Measurements from ENCODE around the gene MYO1B. TPM values are rescaled to one million over a fixed set of nuclear protein-coding genes. Genes with fewer than 3 reads are reported as not detected.
A peak's percentile ranks its signal among the peaks of the same experiment; 100 is the strongest.

MYO1B gene
- 114 TPM for polyA plus RNA-seq (2013, experiment 1 of 2; ENCODE audit: insufficient read length)
- polyA plus RNA-seq (2013, experiment 2 of 2; ENCODE audit: insufficient read length), result 121 TPM

- peak; percentile 80 for DNase-seq
These were observed at the start of gene MYO1B for GRCh38 chr2:191245046-191245868. Gene MYO1B, plus strand, starts transcription at chr2:191245404. Its CDS starts 31,492 bp downstream, at chr2:191276896.

- peak; percentile 55 for DNase-seq
These were observed 48.1 kb upstream of the MYO1B start for GRCh38 chr2:191197096-191197495.

GRCh38 chr2:191198271-191198670 lies 46.9 kb upstream of the MYO1B start:
- DNase-seq, result no peak

- DNase-seq, result no peak
These were observed 45.2 kb upstream of the MYO1B start for GRCh38 chr2:191199929-191200512.

- DNase-seq, result no peak
These were observed 44.3 kb upstream of the MYO1B start for GRCh38 chr2:191200910-191201309.

GRCh38 chr2:191202209-191202721 lies 42.9 kb upstream of the MYO1B start:
- DNase-seq, result peak; percentile 88

GRCh38 chr2:191202881-191203397 lies 42.3 kb upstream of the MYO1B start:
- DNase-seq, result peak; percentile 71

- no peak for DNase-seq
These were observed 40.8 kb upstream of the MYO1B start for GRCh38 chr2:191204433-191204832.

- DNase-seq, result peak; percentile 45
These were observed 38.4 kb upstream of the MYO1B start for GRCh38 chr2:191206613-191207471.

GRCh38 chr2:191209340-191209739 lies 35.9 kb upstream of the MYO1B start:
- DNase-seq, result peak; percentile 88

GRCh38 chr2:191212119-191212518 lies 33.1 kb upstream of the MYO1B start:
- DNase-seq, result no peak

- DNase-seq, result no peak
These were observed 31.9 kb upstream of the MYO1B start for GRCh38 chr2:191213333-191213732.

- DNase-seq, result no peak
These were observed 30.0 kb upstream of the MYO1B start for GRCh38 chr2:191215230-191215629.

GRCh38 chr2:191215666-191216065 lies 29.5 kb upstream of the MYO1B start:
- DNase-seq, result no peak

- peak; percentile 73 for DNase-seq
These were observed 27.6 kb upstream of the MYO1B start for GRCh38 chr2:191217580-191217979.

- peak; percentile 87 for DNase-seq
These were observed 26.8 kb upstream of the MYO1B start for GRCh38 chr2:191218292-191218898.

GRCh38 chr2:191220671-191221070 lies 24.5 kb upstream of the MYO1B start:
- DNase-seq, result no peak

GRCh38 chr2:191221666-191222065 lies 23.5 kb upstream of the MYO1B start:
- no peak for DNase-seq

GRCh38 chr2:191222507-191222906 lies 22.7 kb upstream of the MYO1B start:
- no peak for DNase-seq

GRCh38 chr2:191222952-191223351 lies 22.3 kb upstream of the MYO1B start:
- no peak for DNase-seq

- no peak for DNase-seq
These were observed 20.1 kb upstream of the MYO1B start for GRCh38 chr2:191225126-191225525.

- no peak for DNase-seq
These were observed 19.5 kb upstream of the MYO1B start for GRCh38 chr2:191225690-191226089.

Measured in fibroblast of skin of scalp (primary cell).